ENCODE results near the gene RAB6A. TPM values are rescaled to one million over a fixed set of nuclear protein-coding genes. Genes with fewer than 3 reads are reported as not detected.

The RAB6A gene
- total RNA-seq, 1 donor from 2014 or later, result 97.1 TPM

GRCh38 chr11:73663604-73664495 is 97.0 kb downstream of the RAB6A start:
- no peak for DNase-seq (ENCODE audit: missing footprints)
- intact Hi-C loops (cut with DNase I), result loop anchor here (5.0 kb wide), 1 partner anchor 312 kb away; no protein-coding TSS in a partner anchor
- no peak for ATAC-seq

GRCh38 chr11:73662445-73663157 is 98.3 kb downstream of the RAB6A start:
- DNase-seq (ENCODE audit: missing footprints) (no peak), ATAC-seq (no peak)
- intact Hi-C loops (cut with DNase I), result loop anchor here (5.0 kb wide), 1 partner anchor 310 kb away; no protein-coding TSS in a partner anchor

- intact Hi-C loops (cut with DNase I), result loop anchor here (1.0 to 5.0 kb wide), 3 partner anchors 36 to 309 kb away; no protein-coding TSS in a partner anchor
- ATAC-seq (peak; percentile 96), DNase-seq (ENCODE audit: missing footprints) (peak; percentile 94)
Observed at GRCh38 chr11:73661035-73661628, 99.7 kb downstream of the RAB6A start.

GRCh38 chr11:73660497-73661034 is 100.3 kb downstream of the RAB6A start:
- DNase-seq (ENCODE audit: missing footprints), result no peak
- ATAC-seq, result no peak
- intact Hi-C loops (cut with DNase I), result loop anchor here (1.0 to 5.0 kb wide), 3 partner anchors 35 to 308 kb away; no protein-coding TSS in a partner anchor

GRCh38 chr11:73659961-73660360 is 100.9 kb downstream of the RAB6A start:
- intact Hi-C loops (cut with DNase I), result loop anchor here (5.0 kb wide), 1 partner anchor 308 kb away; no protein-coding TSS in a partner anchor
- ATAC-seq (no peak), DNase-seq (ENCODE audit: missing footprints) (no peak)

GRCh38 chr11:73656985-73657384 is 103.9 kb downstream of the RAB6A start:
- intact Hi-C loops (cut with DNase I), result no loop called here
- DNase-seq (ENCODE audit: missing footprints), result no peak
- no peak for ATAC-seq

- intact Hi-C loops (cut with DNase I), result no loop called here
- DNase-seq (ENCODE audit: missing footprints), result no peak
- ATAC-seq, result no peak
Observed at GRCh38 chr11:73655686-73656085, 105.2 kb downstream of the RAB6A start.

- DNase-seq (ENCODE audit: missing footprints) (no peak), ATAC-seq (no peak)
- intact Hi-C loops (cut with DNase I), result no loop called here
Observed at GRCh38 chr11:73654482-73655021, 106.3 kb downstream of the RAB6A start.

- intact Hi-C loops (cut with DNase I), result no loop called here
- peak; percentile 48 for ATAC-seq
- DNase-seq (ENCODE audit: missing footprints), result no peak
Observed at GRCh38 chr11:73653996-73654395, 106.9 kb downstream of the RAB6A start.

- ATAC-seq, result no peak
- intact Hi-C loops (cut with DNase I), result no loop called here
Observed at GRCh38 chr11:73652856-73653559, 107.9 kb downstream of the RAB6A start.

GRCh38 chr11:73652046-73652730 is 108.7 kb downstream of the RAB6A start:
- ATAC-seq, result no peak
- DNase-seq (ENCODE audit: missing footprints), result no peak
- intact Hi-C loops (cut with DNase I), result no loop called here

More at GRCh38 chr11:73652856-73653559, 107.9 kb downstream of the RAB6A start:
- DNase-seq (ENCODE audit: missing footprints), result no peak

- intact Hi-C loops (cut with DNase I), result no loop called here
- ATAC-seq (no peak), DNase-seq (ENCODE audit: missing footprints) (no peak)
Observed at GRCh38 chr11:73651661-73652045, 109.2 kb downstream of the RAB6A start.

- ATAC-seq (no peak), DNase-seq (ENCODE audit: missing footprints) (no peak)
- intact Hi-C loops (cut with DNase I), result no loop called here
Observed at GRCh38 chr11:73651252-73651651, 109.6 kb downstream of the RAB6A start.

- no peak for ATAC-seq
- DNase-seq (ENCODE audit: missing footprints), result no peak
- intact Hi-C loops (cut with DNase I), result no loop called here
Observed at GRCh38 chr11:73650400-73650799, 110.5 kb downstream of the RAB6A start.

- intact Hi-C loops (cut with DNase I), result no loop called here
- no peak for DNase-seq (ENCODE audit: missing footprints)
- ATAC-seq, result no peak
Observed at GRCh38 chr11:73649206-73649605, 111.7 kb downstream of the RAB6A start.

GRCh38 chr11:73648571-73649046 is 112.3 kb downstream of the RAB6A start:
- DNase-seq (ENCODE audit: missing footprints) (no peak), ATAC-seq (no peak)
- intact Hi-C loops (cut with DNase I), result no loop called here

GRCh38 chr11:73648121-73648520 is 112.8 kb downstream of the RAB6A start:
- ATAC-seq (no peak), DNase-seq (ENCODE audit: missing footprints) (no peak)
- intact Hi-C loops (cut with DNase I), result no loop called here
